DOHH2 (cell line): ENCODE data around the gene SIAH1.

Experiments
- CTCF ChIP-seq: fragments of 200-600 bp; sonication (generic); IDR thresholded peaks from one replicate; pipeline ENCODE4 v1.5.1; 2014; ENCODE audit warnings: antibody characterized with exemption, mild to moderate bottlenecking, low read depth, low read length; ENCODE audit not compliant: poor library complexity, severe bottlenecking
- EZH2phosphoT487 ChIP-seq: fragments of 200-600 bp; sonication (generic); IDR thresholded peaks from 2 replicates; pipeline ENCODE4 v1.6.1; 2017; ENCODE audit warnings: borderline replicate concordance, mild to moderate bottlenecking, antibody characterized with exemption, low read length, moderate library complexity, mixed read lengths

GRCh38 chr16:48353565-48354163, 31.5 kb downstream of the SIAH1 start:
- peak; percentile 90 for TF ChIP-seq CTCF
- TF ChIP-seq EZH2phosphoT487: no peak
